ENCODE results near the gene IFNK. TPM values are rescaled to one million over a fixed set of nuclear protein-coding genes. Genes with fewer than 3 reads are reported as not detected.

IFNK gene
- total RNA-seq, 3 donors from 2014 or later (not counting 1 experiment from before 2014, with no cell fraction given) = not detected

GRCh38 chr9:27505744-27506161 is 18.3 kb upstream of the IFNK start:
- no peak for ATAC-seq
- H3K4me3 Mint-ChIP-seq = no peak overlapping the region
- H3K27ac ChIP-seq (ENCODE audit: low read length) = no peak overlapping the region
- no peaks in the 10 kb centered on the region for H3K9me3 ChIP-seq (ENCODE audit: control insufficient read depth, insufficient read depth, low read length)
- no peak overlapping the region for H3K27ac Mint-ChIP-seq
- no peaks in the 10 kb centered on the region for H3K4me1 ChIP-seq (ENCODE audit: control insufficient read depth, insufficient read depth, low read length)
- intact Hi-C loops (cut with micrococcal nuclease) = no loop called here
- H3K27me3 ChIP-seq (ENCODE audit: control insufficient read depth, insufficient read depth, low read length) = no peaks in the 10 kb centered on the region
- H3K4me3 ChIP-seq (ENCODE audit: low read length) = no peak overlapping the region
- no peaks in the 10 kb centered on the region for H3K9me3 Mint-ChIP-seq
- no peaks in the 10 kb centered on the region for H3K27me3 Mint-ChIP-seq (ENCODE audit: low read depth in 2 of 2)
- no peak for DNase-seq
- no peaks in the 10 kb centered on the region for H3K4me1 Mint-ChIP-seq
- no peak for TF ChIP-seq CTCF (IDR thresholded peaks at IDR 0.05)
- H3K36me3 Mint-ChIP-seq = no peaks in the 10 kb centered on the region
- WGBS (ENCODE audit: insufficient coverage) = 86% methylated on average over 5 of the region's 5 CpGs
- no peaks in the 10 kb centered on the region for H3K36me3 ChIP-seq (ENCODE audit: control insufficient read depth, insufficient read depth, low read length)

GRCh38 chr9:27506981-27507380 is 17.1 kb upstream of the IFNK start:
- no peaks in the 10 kb centered on the region for H3K9me3 ChIP-seq (ENCODE audit: control insufficient read depth, insufficient read depth, low read length)
- DNase-seq (no peak), ATAC-seq (no peak)
- no peaks in the 10 kb centered on the region for H3K36me3 ChIP-seq (ENCODE audit: control insufficient read depth, insufficient read depth, low read length)
- H3K27ac Mint-ChIP-seq = no peak overlapping the region
- no peaks in the 10 kb centered on the region for H3K9me3 Mint-ChIP-seq
- no peaks in the 10 kb centered on the region for H3K4me1 Mint-ChIP-seq
- intact Hi-C loops (cut with micrococcal nuclease) = no loop called here
- no peaks in the 10 kb centered on the region for H3K4me1 ChIP-seq (ENCODE audit: control insufficient read depth, insufficient read depth, low read length)
- no peak for TF ChIP-seq CTCF (IDR thresholded peaks at IDR 0.05)
- H3K27me3 Mint-ChIP-seq (ENCODE audit: low read depth in 2 of 2) = no peaks in the 10 kb centered on the region
- no peak overlapping the region for H3K27ac ChIP-seq (ENCODE audit: low read length)
- no peaks in the 10 kb centered on the region for H3K36me3 Mint-ChIP-seq
- H3K4me3 Mint-ChIP-seq = no peak overlapping the region
- no peak overlapping the region for H3K4me3 ChIP-seq (ENCODE audit: low read length)
- H3K27me3 ChIP-seq (ENCODE audit: control insufficient read depth, insufficient read depth, low read length) = no peaks in the 10 kb centered on the region
- 54% methylated on average over 2 of the region's 2 CpGs for WGBS (ENCODE audit: insufficient coverage)

- Histone ChIP-seq H3K27ac (ENCODE audit: low read length) (no peak overlapping the region), H3K4me1 (ENCODE audit: control insufficient read depth, insufficient read depth, low read length) (no peaks in the 10 kb centered on the region), H3K9me3 (ENCODE audit: control insufficient read depth, insufficient read depth, low read length) (no peaks in the 10 kb centered on the region), H3K27me3 (ENCODE audit: control insufficient read depth, insufficient read depth, low read length) (no peaks in the 10 kb centered on the region), H3K4me3 (ENCODE audit: low read length) (no peak overlapping the region), H3K36me3 (ENCODE audit: control insufficient read depth, insufficient read depth, low read length) (no peaks in the 10 kb centered on the region)
- TF ChIP-seq CTCF (IDR thresholded peaks at IDR 0.05) = no peak
- Mint-ChIP-seq H3K4me3 (no peak overlapping the region), H3K9me3 (peaks cover 0 to 4% of the 10 kb centered on the region in 2 donors), H3K27me3 (ENCODE audit: low read depth in 2 of 2) (no peaks in the 10 kb centered on the region), H3K27ac (no peak overlapping the region), H3K4me1 (no peaks in the 10 kb centered on the region), H3K36me3 (no peaks in the 10 kb centered on the region)
- ATAC-seq (no peak), DNase-seq (no peak)
- WGBS (ENCODE audit: insufficient coverage) = 80% methylated on average over 2 of the region's 2 CpGs
- intact Hi-C loops (cut with micrococcal nuclease) = no loop called here
Observed at GRCh38 chr9:27510780-27511179, 13.3 kb upstream of the IFNK start.

GRCh38 chr9:27511771-27512170 is 12.3 kb upstream of the IFNK start:
- WGBS (ENCODE audit: insufficient coverage) = 91% methylated on average over 2 of the region's 2 CpGs
- Mint-ChIP-seq H3K36me3 (no peaks in the 10 kb centered on the region), H3K9me3 (peaks cover 0 to 4% of the 10 kb centered on the region in 2 donors), H3K27me3 (ENCODE audit: low read depth in 2 of 2) (no peaks in the 10 kb centered on the region), H3K4me1 (no peaks in the 10 kb centered on the region), H3K4me3 (no peak overlapping the region), H3K27ac (no peak overlapping the region)
- H3K4me3 ChIP-seq (ENCODE audit: low read length) = no peak overlapping the region
- H3K9me3 ChIP-seq (ENCODE audit: control insufficient read depth, insufficient read depth, low read length) = no peaks in the 10 kb centered on the region
- DNase-seq = no peak
- no peak for TF ChIP-seq CTCF (IDR thresholded peaks at IDR 0.05)
- H3K36me3 ChIP-seq (ENCODE audit: control insufficient read depth, insufficient read depth, low read length) = no peaks in the 10 kb centered on the region
- H3K27ac ChIP-seq (ENCODE audit: low read length) = no peak overlapping the region
- H3K27me3 ChIP-seq (ENCODE audit: control insufficient read depth, insufficient read depth, low read length) = no peaks in the 10 kb centered on the region
- H3K4me1 ChIP-seq (ENCODE audit: control insufficient read depth, insufficient read depth, low read length) = no peaks in the 10 kb centered on the region
- intact Hi-C loops (cut with micrococcal nuclease) = no loop called here
- ATAC-seq = no peak
